ENCODE data around the gene PSMG3. TPM values are rescaled to one million over a fixed set of nuclear protein-coding genes. Genes with fewer than 3 reads are reported as not detected.

Gene PSMG3
- total and polyA plus RNA-seq, 2 donors from 2014 or later, result 29.7 to 66.6 TPM

DNA sequence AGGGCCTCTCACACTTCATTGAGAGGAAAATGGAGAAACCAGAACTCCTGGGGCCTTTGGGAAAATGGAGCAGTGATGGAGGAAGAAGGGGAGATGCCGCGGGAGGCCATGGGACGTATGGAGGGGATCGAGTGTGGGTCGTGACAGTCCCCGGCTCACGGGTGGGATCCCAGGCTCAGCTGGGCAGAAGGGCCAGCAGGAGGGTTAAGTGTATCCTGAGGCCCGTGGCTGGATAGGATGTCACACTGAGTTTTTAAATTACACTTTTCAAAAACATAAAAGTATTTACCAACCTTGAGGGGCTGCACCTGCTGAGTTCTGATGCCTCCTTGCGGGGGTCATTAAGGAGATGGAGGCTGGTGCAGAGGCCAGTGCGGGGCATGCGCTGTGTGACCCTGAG, 28.0 kb upstream of the PSMG3 start:
- FAIRE-seq, result no peak
- intact Hi-C loops (cut with DNase I), result no loop called here
- no peaks in the 10 kb centered on the region for H3K4me1 ChIP-seq (ENCODE audit: control insufficient read depth in 2 of 3, insufficient read depth in 2 of 3, low read depth in 1 of 3, low read length in 3 of 3)
- no peak overlapping the region for H3K4me3 ChIP-seq (ENCODE audit: low read length in 3 of 3)
- no peak for DNase-seq
- no peak overlapping the region for H3K9ac ChIP-seq (ENCODE audit: low read length in 3 of 3)
- TF ChIP-seq, protein P1, sequence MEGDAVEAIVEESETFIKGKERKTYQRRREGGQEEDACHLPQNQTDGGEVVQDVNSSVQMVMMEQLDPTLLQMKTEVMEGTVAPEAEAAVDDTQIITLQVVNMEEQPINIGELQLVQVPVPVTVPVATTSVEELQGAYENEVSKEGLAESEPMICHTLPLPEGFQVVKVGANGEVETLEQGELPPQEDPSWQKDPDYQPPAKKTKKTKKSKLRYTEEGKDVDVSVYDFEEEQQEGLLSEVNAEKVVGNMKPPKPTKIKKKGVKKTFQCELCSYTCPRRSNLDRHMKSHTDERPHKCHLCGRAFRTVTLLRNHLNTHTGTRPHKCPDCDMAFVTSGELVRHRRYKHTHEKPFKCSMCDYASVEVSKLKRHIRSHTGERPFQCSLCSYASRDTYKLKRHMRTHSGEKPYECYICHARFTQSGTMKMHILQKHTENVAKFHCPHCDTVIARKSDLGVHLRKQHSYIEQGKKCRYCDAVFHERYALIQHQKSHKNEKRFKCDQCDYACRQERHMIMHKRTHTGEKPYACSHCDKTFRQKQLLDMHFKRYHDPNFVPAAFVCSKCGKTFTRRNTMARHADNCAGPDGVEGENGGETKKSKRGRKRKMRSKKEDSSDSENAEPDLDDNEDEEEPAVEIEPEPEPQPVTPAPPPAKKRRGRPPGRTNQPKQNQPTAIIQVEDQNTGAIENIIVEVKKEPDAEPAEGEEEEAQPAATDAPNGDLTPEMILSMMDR (IDR thresholded peaks at IDR 0.05; ENCODE audit: borderline replicate concordance, extremely low read depth, insufficient read depth), result no peak
- no peaks in the 10 kb centered on the region for H3K27me3 ChIP-seq (ENCODE audit: control insufficient read depth, insufficient read depth, low read length)
- H3K36me3 ChIP-seq (ENCODE audit: control insufficient read depth in 2 of 3, insufficient read depth in 3 of 3, low read length in 3 of 3), result no peaks in the 10 kb centered on the region
- H3K9me3 ChIP-seq (ENCODE audit: control insufficient read depth in 2 of 3, insufficient read depth in 1 of 3, low read length in 3 of 3), result no peaks in the 10 kb centered on the region
- no peak overlapping the region for H3K27ac ChIP-seq (ENCODE audit: low read depth in 2 of 2, low read length in 2 of 2)

DNA sequence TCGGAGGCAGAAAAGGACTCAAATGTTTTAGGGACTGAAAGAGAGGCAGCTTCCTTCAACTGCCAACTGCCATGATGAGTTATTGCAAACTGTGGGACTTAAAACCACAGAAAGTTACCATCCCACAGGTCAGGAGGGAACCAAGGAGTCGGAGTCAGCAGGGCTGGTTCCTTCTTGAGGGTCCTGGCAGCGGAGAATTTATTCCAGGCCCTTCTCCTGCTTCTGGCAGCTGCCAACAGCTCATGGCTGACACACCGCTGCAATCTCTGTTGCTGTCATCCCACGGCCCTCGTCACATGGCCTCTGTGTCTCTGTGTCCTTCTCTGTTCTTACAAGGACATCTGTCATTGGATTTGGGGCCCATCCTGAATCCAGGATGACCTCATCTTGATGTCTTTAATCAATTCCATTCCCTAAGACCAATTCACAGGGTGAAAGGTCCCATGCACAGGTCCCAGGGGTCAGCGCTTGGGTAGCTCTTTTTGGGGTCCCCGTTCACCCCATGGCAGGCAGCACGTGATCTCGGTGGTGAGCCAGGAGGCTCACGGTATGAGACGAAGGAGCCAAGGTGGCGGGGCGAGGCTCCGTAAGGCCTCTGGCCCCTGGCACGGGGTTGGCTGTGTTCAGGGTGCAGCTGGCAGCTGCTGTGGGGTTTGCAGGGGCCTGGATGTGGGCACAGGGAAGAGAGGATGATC, 27.4 kb upstream of the PSMG3 start:
- intact Hi-C loops (cut with DNase I), result no loop called here
- DNase-seq, result peak in 1 of 5 donors; percentile 7
- no peak overlapping the region for H3K27ac ChIP-seq (ENCODE audit: low read depth in 2 of 2, low read length in 2 of 2)

DNA sequence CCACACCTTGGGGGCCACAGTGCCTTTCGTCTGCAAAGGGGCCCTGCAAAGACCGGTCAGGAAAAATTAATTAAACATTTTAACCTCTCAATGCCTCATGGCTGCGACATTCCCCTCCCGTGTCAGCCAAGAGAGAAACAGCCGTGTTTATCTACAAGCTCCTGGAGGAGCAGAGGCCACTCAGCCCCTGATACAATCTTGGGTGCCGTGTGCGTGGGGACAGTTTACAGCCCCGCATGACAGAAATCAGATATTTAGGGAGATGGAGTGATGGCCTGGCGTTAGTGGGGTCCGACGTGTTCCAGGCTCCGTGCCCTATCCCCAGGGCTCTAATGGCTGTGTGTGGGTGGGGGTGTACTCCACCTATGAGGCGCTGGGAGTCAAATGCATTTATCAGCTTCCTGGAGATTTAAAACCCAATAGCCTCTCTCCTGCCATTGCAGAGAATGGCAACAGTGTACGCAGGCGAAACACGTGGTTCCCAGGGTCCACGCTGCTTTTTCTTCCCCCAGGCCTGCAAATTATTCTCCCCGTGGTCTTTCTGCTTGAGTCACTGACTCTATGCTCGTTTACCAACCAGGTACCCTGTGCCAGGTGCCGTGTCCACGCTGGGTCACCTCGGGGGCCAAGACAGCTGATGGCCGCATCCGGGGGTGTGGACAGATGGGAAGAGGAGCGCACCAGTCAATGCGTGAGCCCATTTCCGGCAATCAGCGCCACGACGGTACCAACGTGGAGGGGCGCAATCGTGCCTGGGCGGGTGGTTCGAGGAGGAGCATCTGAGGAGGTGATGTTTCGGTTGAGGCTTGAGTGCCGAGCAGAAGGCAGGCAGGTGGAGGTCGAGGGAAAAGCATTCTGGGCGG, 26.6 kb upstream of the PSMG3 start:
- no peaks in the 10 kb centered on the region for H3K9me3 ChIP-seq (ENCODE audit: control insufficient read depth in 2 of 3, insufficient read depth in 1 of 3, low read length in 3 of 3)
- H3K36me3 ChIP-seq (ENCODE audit: control insufficient read depth in 2 of 3, insufficient read depth in 3 of 3, low read length in 3 of 3), result no peaks in the 10 kb centered on the region
- peak in 1 of 5 donors; percentile 53 for DNase-seq
- TF ChIP-seq, protein P1 (IDR thresholded peaks at IDR 0.05; ENCODE audit: borderline replicate concordance, extremely low read depth, insufficient read depth), result no peak
- FAIRE-seq, result no peak
- intact Hi-C loops (cut with DNase I), result no loop called here
- H3K4me1 ChIP-seq (ENCODE audit: control insufficient read depth in 2 of 3, insufficient read depth in 2 of 3, low read depth in 1 of 3, low read length in 3 of 3), result no peaks in the 10 kb centered on the region
- no peak overlapping the region for H3K4me3 ChIP-seq (ENCODE audit: low read length in 3 of 3)
- peaks cover 4% of the 10 kb centered on the region for H3K27me3 ChIP-seq (ENCODE audit: control insufficient read depth, insufficient read depth, low read length)
- no peak overlapping the region for H3K27ac ChIP-seq (ENCODE audit: low read depth in 2 of 2, low read length in 2 of 2)
- no peak overlapping the region for H3K9ac ChIP-seq (ENCODE audit: low read length in 3 of 3)

More for the DNA sequence above, 27.4 kb upstream of the PSMG3 start:
- no peaks in the 10 kb centered on the region for H3K27me3 ChIP-seq (ENCODE audit: control insufficient read depth, insufficient read depth, low read length)
- no peaks in the 10 kb centered on the region for H3K4me1 ChIP-seq (ENCODE audit: control insufficient read depth in 2 of 3, insufficient read depth in 2 of 3, low read depth in 1 of 3, low read length in 3 of 3)
- no peak overlapping the region for H3K4me3 ChIP-seq (ENCODE audit: low read length in 3 of 3)
- H3K36me3 ChIP-seq (ENCODE audit: control insufficient read depth in 2 of 3, insufficient read depth in 3 of 3, low read length in 3 of 3), result no peaks in the 10 kb centered on the region
- TF ChIP-seq, protein P1 (IDR thresholded peaks at IDR 0.05; ENCODE audit: borderline replicate concordance, extremely low read depth, insufficient read depth), result no peak
- no peak for FAIRE-seq
- H3K9ac ChIP-seq (ENCODE audit: low read length in 3 of 3), result no peak overlapping the region
- no peaks in the 10 kb centered on the region for H3K9me3 ChIP-seq (ENCODE audit: control insufficient read depth in 2 of 3, insufficient read depth in 1 of 3, low read length in 3 of 3)

Measured in kidney (tissue), 14 donors.